ENCODE data around the gene SDK2.

DNA sequence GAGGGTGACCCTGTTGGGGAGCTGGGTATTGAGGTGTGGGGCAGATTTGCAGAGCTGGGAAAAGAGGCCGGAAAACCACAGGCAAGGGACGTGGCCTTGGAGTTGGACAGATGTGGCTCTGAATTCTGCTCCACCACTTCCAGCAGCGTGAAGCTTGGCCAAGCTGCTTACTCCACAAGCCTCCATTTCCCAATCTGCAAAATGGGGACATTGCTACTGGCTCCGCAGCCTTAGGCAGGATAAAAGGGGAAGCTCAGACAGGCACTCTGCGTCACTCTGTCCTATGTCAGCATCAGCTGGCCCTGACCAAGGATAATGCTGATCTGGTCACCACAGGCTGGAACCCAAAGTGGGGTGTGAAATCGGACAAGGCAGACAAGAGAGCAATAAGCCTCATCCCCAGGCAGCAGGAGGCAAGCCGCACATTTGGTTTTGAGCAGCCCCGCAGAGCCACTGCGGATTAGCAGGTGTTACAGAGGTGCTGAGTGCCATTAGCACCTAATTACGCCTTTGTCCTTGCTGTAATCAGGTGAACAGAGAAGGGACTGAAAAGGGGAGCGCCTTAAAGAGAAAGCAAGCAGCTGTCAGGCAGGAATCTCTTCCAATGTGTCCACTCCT, 54.8 kb downstream of the SDK2 start:
- TF ChIP-seq POLR2A (IDR thresholded peaks at IDR 0.05; ENCODE audit: low read depth, low read length): no peak
- no peak for TF ChIP-seq TAF1 (IDR thresholded peaks at IDR 0.05; ENCODE audit: low read depth, low read length)
